CD14-positive monocyte (primary cell): ENCODE results near the gene EDA. TPM values are rescaled to one million over a fixed set of nuclear protein-coding genes. Genes with fewer than 3 reads are reported as not detected.

Experiments used
- DNase-seq, 3 donors: peaks; one replicate each; pipeline ENCODE4 v3.0.0-alpha.2; 2011 to 2022
- H2AFZ ChIP-seq: 2 replicates; pipeline ENCODE4 v1.6.0; 2012; ENCODE audit warnings: mild to moderate bottlenecking, low read depth, low read length, inconsistent platforms; ENCODE audit not compliant: insufficient read depth, poor library complexity, severe bottlenecking
- H3K27ac ChIP-seq, 2 donors: 1 replicate in 1 of 2; 2 replicates in 1 of 2; pipeline ENCODE4 v1.5.1; 2012 to 2013; ENCODE audit warnings: low read length in 2 of 2, control low read depth in 1 of 2, inconsistent platforms in 1 of 2, low read depth in 1 of 2, mild to moderate bottlenecking in 1 of 2
- H3K27me3 ChIP-seq, 2 donors: one replicate each; pipeline versions ENCODE4 v1.6.0 to v1.6.1; 2011 to 2013; ENCODE audit warnings: low read length in 2 of 2; ENCODE audit not compliant: control insufficient read depth in 2 of 2, insufficient read depth in 2 of 2
- H3K36me3 ChIP-seq, 2 donors: replicated peaks in 1 of 2; 1 replicate in 1 of 2; 2 replicates in 1 of 2; pipeline versions ENCODE4 v1.5.1 to v1.6.1; 2012 to 2013; ENCODE audit warnings: low read length in 2 of 2, control low read depth in 1 of 2, inconsistent platforms in 1 of 2, mild to moderate bottlenecking in 1 of 2; ENCODE audit not compliant: insufficient read depth in 2 of 2, control insufficient read depth in 1 of 2
- H3K4me1 ChIP-seq, 2 donors: 1 replicate in 1 of 2; 2 replicates in 1 of 2; pipeline versions ENCODE4 v1.5.1 to v1.6.1; 2012 to 2013; ENCODE audit warnings: low read length in 2 of 2, control low read depth in 1 of 2, inconsistent platforms in 1 of 2, mild to moderate bottlenecking in 1 of 2, moderate library complexity in 1 of 2; ENCODE audit not compliant: insufficient read depth in 2 of 2, control insufficient read depth in 1 of 2
- H3K4me2 ChIP-seq: replicated peaks from 2 replicates; pipeline ENCODE3; 2012; ENCODE audit warnings: low read length, moderate library complexity, mild to moderate bottlenecking; ENCODE audit not compliant: poor library complexity, severe bottlenecking; ENCODE audit errors: extremely low read depth
- H3K4me3 ChIP-seq, 3 experiments: fragments of 200-600 bp in 1 of 3; sonication (generic) in 1 of 3; replicated peaks in 1 of 3; 1 replicate in 2 of 3; 2 replicates in 1 of 3; pipeline ENCODE4 v1.5.1; 2011 to 2013; ENCODE audit warnings: low read length in 3 of 3, mild to moderate bottlenecking in 3 of 3, control low read depth in 2 of 3, low read depth in 2 of 3, inconsistent platforms in 1 of 3, moderate library complexity in 1 of 3
- H3K79me2 ChIP-seq: 2 replicates; pipeline ENCODE4 v1.6.0; 2012; ENCODE audit warnings: mild to moderate bottlenecking, control low read depth, inconsistent platforms, low read length, moderate library complexity; ENCODE audit not compliant: insufficient read depth
- H3K9ac ChIP-seq: 2 replicates; pipeline ENCODE4 v1.6.0; 2017; ENCODE audit warnings: low read length, mild to moderate bottlenecking; ENCODE audit not compliant: insufficient read depth, poor library complexity, severe bottlenecking
- H3K9me3 ChIP-seq, 2 donors: replicated peaks in 1 of 2; 1 replicate in 1 of 2; 2 replicates in 1 of 2; pipeline versions ENCODE4 v1.5.1 to v1.6.1; 2012 to 2013; ENCODE audit warnings: low read length in 2 of 2, control low read depth in 1 of 2; ENCODE audit not compliant: control insufficient read depth in 1 of 2, insufficient read depth in 1 of 2
- H4K20me1 ChIP-seq: 2 replicates; pipeline ENCODE4 v1.6.0; 2012; ENCODE audit warnings: mild to moderate bottlenecking, low read length, control low read depth, moderate library complexity; ENCODE audit not compliant: insufficient read depth
- H3K27ac Mint-ChIP-seq, 7 donors: one replicate each; pipeline ENCODE4 v1.8.0; 2020; ENCODE audit warnings: mild to moderate bottlenecking in 7 of 7, mixed read lengths in 7 of 7, moderate library complexity in 6 of 7, inconsistent platforms in 2 of 7
- H3K27me3 Mint-ChIP-seq, 3 donors: one replicate each; pipeline ENCODE4 v1.8.0; 2021 to 2022; ENCODE audit warnings: low read depth in 3 of 3, mild to moderate bottlenecking in 3 of 3, mixed read lengths in 3 of 3, moderate library complexity in 3 of 3, inconsistent platforms in 1 of 3
- H3K36me3 Mint-ChIP-seq, 2 donors: one replicate each; pipeline ENCODE4 v1.8.0; 2020; ENCODE audit warnings: mixed read lengths in 2 of 2, inconsistent platforms in 1 of 2, mild to moderate bottlenecking in 1 of 2
- H3K4me1 Mint-ChIP-seq: one replicate; pipeline ENCODE4 v1.8.0; 2020; ENCODE audit warnings: mild to moderate bottlenecking, mixed read lengths
- H3K4me3 Mint-ChIP-seq, 2 donors: one replicate each; pipeline ENCODE4 v1.8.0; 2020; ENCODE audit warnings: mild to moderate bottlenecking in 2 of 2, mixed read lengths in 2 of 2, moderate library complexity in 1 of 2
- H3K9me3 Mint-ChIP-seq, 7 donors: one replicate each; pipeline ENCODE4 v1.8.0; 2020 to 2022; ENCODE audit warnings: mixed read lengths in 7 of 7, mild to moderate bottlenecking in 6 of 7, moderate library complexity in 6 of 7, inconsistent platforms in 2 of 7
- WGBS: methylation state at CpG from one replicate; pipeline ENCODE4 v1.1.5; 2013; ENCODE audit warnings: missing lambda C conversion rate; ENCODE audit not compliant: insufficient coverage; 5-methylcytosine and 5-hydroxymethylcytosine counted together
- intact Hi-C, 2 donors: fragments of 100-400 bp; cut with micrococcal nuclease; formaldehyde crosslinking; loops; one replicate each; pipeline versions ENCODE4 v1.15.0 to v1.15.1; 2023
- polyA plus RNA-seq, 3 donors: library from polyadenylated mRNA; depleted of rRNA in 1 of 3; unstranded in 2 of 3; stranded (reverse) in 1 of 3; fragments of 300-500 nt in 2 of 3; fragments of >200 nt in 1 of 3; fragmentation: Illumina TruSeq in 2 of 3; gene quantifications; 1 replicate in 2 of 3; 2 replicates in 1 of 3; pipeline ENCODE4 v1.2.3, GENCODE V29; 2012 to 2021
- TF ChIP-seq, protein P1 (sequence below): fragments of 200-600 bp; IDR thresholded peaks from one replicate; pipeline ENCODE4 v1.8.0; 2022; ENCODE audit warnings: antibody characterized with exemption, mild to moderate bottlenecking

EDA gene
- polyA plus RNA-seq, 3 donors = 0.11 to 0.31 TPM; not detected in 1

DNA sequence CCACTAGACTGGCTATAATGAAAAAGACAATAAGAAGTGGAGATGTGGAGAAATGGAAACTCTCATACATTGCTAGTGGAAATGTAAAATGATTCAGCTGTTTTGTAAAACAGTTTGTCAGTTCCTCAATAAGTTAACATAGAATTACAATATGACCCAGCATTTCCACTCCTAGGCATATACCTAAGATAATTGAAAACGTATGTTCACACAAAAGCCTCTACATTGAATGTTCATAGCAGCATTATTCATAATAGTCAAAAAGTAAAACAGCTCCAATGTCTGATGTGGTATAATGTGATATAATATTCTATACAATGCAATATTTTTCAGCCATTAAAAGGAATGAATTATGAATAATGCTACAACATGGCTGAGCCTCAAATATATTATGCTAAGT is 10.2 kb downstream of the EDA start:
- peaks cover 0 to 2% (median 0%) of the 10 kb centered on the region in 3 donors for H3K27me3 Mint-ChIP-seq
- H3K4me3 ChIP-seq = no peak overlapping the region
- no peaks in the 10 kb centered on the region for H3K27me3 ChIP-seq
- H4K20me1 ChIP-seq = no peaks in the 10 kb centered on the region
- H3K9me3 ChIP-seq = no peaks in the 10 kb centered on the region
- no peak overlapping the region for H3K9ac ChIP-seq
- TF ChIP-seq, protein P1, sequence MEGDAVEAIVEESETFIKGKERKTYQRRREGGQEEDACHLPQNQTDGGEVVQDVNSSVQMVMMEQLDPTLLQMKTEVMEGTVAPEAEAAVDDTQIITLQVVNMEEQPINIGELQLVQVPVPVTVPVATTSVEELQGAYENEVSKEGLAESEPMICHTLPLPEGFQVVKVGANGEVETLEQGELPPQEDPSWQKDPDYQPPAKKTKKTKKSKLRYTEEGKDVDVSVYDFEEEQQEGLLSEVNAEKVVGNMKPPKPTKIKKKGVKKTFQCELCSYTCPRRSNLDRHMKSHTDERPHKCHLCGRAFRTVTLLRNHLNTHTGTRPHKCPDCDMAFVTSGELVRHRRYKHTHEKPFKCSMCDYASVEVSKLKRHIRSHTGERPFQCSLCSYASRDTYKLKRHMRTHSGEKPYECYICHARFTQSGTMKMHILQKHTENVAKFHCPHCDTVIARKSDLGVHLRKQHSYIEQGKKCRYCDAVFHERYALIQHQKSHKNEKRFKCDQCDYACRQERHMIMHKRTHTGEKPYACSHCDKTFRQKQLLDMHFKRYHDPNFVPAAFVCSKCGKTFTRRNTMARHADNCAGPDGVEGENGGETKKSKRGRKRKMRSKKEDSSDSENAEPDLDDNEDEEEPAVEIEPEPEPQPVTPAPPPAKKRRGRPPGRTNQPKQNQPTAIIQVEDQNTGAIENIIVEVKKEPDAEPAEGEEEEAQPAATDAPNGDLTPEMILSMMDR = no peak
- peaks cover 2% of the 10 kb centered on the region for H3K4me1 Mint-ChIP-seq
- WGBS = no CpG with 5 or more reads among the region's 1 CpG
- H3K4me2 ChIP-seq = no peak overlapping the region
- no peak overlapping the region for H3K4me3 Mint-ChIP-seq
- peaks cover 0 to 3% (median 0%) of the 10 kb centered on the region in 7 donors for H3K9me3 Mint-ChIP-seq
- no peak overlapping the region for H3K27ac ChIP-seq
- no peaks in the 10 kb centered on the region for H3K36me3 ChIP-seq
- no peak overlapping the region for H3K27ac Mint-ChIP-seq
- no peak overlapping the region for H2AFZ ChIP-seq
- DNase-seq = no peak
- H3K79me2 ChIP-seq = no peaks in the 10 kb centered on the region
- H3K4me1 ChIP-seq = no peaks in the 10 kb centered on the region
- intact Hi-C loops = no loop called here
- no peaks in the 10 kb centered on the region for H3K36me3 Mint-ChIP-seq

DNA sequence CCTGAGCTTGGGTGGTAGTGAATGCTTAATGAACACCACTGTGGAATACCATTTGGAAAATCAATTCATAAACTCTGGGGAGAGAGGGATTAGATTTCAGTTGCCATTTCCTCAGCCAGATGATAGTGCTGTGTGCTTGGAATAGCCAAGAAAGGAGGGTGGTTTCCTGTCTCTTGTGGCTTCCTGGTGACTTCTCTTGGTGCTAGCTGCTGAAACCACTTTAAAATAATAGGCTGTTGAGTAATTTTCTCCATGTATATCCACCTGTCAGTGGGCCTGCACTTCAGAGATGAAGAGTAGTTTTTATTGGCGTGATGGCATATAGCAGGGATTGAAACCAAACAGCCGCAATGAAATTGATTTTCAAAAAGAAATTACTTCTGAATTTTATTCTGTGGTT is 11.8 kb downstream of the EDA start:
- Histone ChIP-seq H3K36me3 (no peaks in the 10 kb centered on the region), H3K27ac (no peak overlapping the region), H2AFZ (no peak overlapping the region), H3K9ac (no peak overlapping the region), H3K79me2 (no peaks in the 10 kb centered on the region), H3K4me1 (no peaks in the 10 kb centered on the region), H3K27me3 (no peaks in the 10 kb centered on the region), H3K9me3 (no peaks in the 10 kb centered on the region), H3K4me2 (no peak overlapping the region), H4K20me1 (no peaks in the 10 kb centered on the region), H3K4me3 (no peak overlapping the region)
- H3K9me3 Mint-ChIP-seq = peaks cover 0 to 3% (median 0%) of the 10 kb centered on the region in 7 donors
- H3K27ac Mint-ChIP-seq = no peak overlapping the region
- TF ChIP-seq, protein P1 = no peak
- H3K36me3 Mint-ChIP-seq = no peaks in the 10 kb centered on the region
- no peak overlapping the region for H3K4me3 Mint-ChIP-seq
- H3K27me3 Mint-ChIP-seq = peaks cover 0 to 2% (median 1%) of the 10 kb centered on the region in 3 donors
- intact Hi-C loops = no loop called here
- no peak for DNase-seq
- no CpG with 5 or more reads among the region's 2 CpGs for WGBS
- peaks cover 2% of the 10 kb centered on the region for H3K4me1 Mint-ChIP-seq
